Mammary epithelial cell (primary cell): ENCODE data around the gene STARD13.

Experiments
- EZH2 ChIP-seq: IDR thresholded peaks from 2 replicates; pipeline ENCODE4 v1.6.1; 2012; ENCODE audit warnings: low read length, inconsistent platforms, borderline replicate concordance
- TF ChIP-seq, protein P1 (sequence below), 2 donors: IDR thresholded peaks in 1 of 2; conservative IDR thresholded peaks in 1 of 2; 2 replicates each; pipeline ENCODE4 v1.5.1; 2011 to 2012; ENCODE audit warnings: inconsistent platforms in 2 of 2, low read length in 2 of 2, mild to moderate bottlenecking in 2 of 2, control low read depth in 1 of 2, low read depth in 1 of 2; ENCODE audit not compliant: insufficient read depth in 1 of 2; ENCODE audit errors: extremely low read depth in 1 of 2

DNA sequence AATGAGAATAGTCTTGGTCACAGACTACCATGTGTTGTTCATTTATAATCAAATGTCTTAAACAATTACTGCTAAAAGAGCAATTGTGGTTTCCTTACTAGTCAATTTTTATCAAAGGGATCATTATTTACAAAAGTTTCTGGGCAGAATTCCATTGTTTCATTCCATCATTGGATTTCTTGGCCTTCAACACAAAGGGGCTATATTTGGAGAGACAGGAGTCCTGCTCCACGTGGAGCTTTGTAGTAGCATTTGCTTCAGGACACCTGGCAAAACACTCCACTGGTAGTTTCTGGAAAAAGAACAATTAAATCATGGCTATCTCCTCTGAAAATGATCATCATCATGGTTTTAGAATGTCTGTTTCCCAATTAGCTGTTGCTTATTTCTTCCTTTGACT, 22.3 kb upstream of the STARD13 start:
- TF ChIP-seq EZH2: no peak
- TF ChIP-seq, protein P1, sequence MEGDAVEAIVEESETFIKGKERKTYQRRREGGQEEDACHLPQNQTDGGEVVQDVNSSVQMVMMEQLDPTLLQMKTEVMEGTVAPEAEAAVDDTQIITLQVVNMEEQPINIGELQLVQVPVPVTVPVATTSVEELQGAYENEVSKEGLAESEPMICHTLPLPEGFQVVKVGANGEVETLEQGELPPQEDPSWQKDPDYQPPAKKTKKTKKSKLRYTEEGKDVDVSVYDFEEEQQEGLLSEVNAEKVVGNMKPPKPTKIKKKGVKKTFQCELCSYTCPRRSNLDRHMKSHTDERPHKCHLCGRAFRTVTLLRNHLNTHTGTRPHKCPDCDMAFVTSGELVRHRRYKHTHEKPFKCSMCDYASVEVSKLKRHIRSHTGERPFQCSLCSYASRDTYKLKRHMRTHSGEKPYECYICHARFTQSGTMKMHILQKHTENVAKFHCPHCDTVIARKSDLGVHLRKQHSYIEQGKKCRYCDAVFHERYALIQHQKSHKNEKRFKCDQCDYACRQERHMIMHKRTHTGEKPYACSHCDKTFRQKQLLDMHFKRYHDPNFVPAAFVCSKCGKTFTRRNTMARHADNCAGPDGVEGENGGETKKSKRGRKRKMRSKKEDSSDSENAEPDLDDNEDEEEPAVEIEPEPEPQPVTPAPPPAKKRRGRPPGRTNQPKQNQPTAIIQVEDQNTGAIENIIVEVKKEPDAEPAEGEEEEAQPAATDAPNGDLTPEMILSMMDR (conservative IDR thresholded peaks at IDR 0.05 in 1 of 2, IDR thresholded peaks at IDR 0.05 in 1 of 2; ENCODE audit: extremely low read depth in 1 of 2, insufficient read depth in 1 of 2, low read depth in 1 of 2, low read length in 2 of 2): no peak
